RPMI7951 (cell line): ENCODE results near the gene CTNNA2. TPM values are rescaled to one million over a fixed set of nuclear protein-coding genes. Genes with fewer than 3 reads are reported as not detected.

Source experiments
- DNase-seq: peaks from one replicate; pipeline ENCODE4 v3.0.0-alpha.2; 2012; ENCODE audit warnings: low read depth
- total RNA-seq: library from RNA; depleted of rRNA; stranded (reverse); fragments of >200 nt; shearing (Covaris generic); gene quantifications from 2 replicates; pipeline ENCODE4 v1.2.3, GENCODE V29; 2014

The CTNNA2 gene
- total RNA-seq, 1 experiment from 2014 or later = not detected

DNA sequence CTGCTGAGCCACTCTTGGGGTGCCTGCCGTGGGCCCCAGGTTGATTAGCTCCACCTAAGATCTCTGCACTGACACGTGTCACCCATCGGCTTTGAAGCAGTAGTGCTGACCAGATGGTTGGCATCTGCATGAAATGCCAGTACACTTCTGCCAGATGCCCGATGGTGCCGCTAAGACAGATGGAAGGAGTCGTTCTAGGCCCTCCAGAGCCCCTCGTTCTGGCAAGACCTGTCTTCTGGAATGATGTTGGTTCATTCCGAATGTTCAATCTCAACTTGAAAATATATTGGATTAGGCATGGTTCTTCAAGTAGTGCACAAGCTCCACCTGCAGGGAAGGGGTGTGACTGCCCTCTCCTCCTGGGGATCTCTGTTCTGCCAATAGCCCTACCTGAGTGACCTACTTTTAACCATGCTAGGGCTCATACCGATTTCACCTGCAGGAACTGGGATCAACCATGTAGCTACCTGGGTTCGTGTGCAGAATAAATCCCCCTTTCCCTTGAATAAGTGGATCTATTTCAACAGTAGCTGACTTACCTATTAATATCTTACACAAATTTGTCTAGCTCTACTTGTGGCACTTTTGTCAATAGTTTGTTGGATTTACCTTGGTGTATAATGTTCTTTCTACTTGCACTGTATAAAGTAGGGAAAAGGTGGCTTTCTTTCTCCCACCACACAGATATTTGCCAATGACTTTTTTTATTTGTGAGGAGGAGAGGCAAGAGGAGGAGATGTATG, 342.6 kb downstream of the CTNNA2 start:
- DNase-seq = no peak

DNA sequence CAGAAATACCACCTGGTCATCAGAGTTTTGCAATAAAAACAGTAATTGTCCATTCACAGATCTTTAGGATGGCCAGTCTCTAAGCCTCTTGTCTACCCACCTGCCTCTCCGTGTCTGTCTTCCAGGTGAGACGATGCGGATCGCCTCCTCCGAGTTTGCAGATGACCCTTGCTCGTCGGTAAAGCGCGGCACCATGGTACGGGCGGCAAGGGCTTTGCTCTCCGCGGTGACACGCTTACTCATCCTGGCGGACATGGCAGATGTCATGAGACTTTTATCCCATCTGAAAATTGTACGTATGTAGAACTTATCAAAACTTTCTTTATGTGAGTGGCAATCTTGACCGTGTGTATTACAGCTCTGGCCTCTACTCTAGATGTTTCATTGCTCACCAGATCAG, 345.0 kb downstream of the CTNNA2 start:
- no peak for DNase-seq

DNA sequence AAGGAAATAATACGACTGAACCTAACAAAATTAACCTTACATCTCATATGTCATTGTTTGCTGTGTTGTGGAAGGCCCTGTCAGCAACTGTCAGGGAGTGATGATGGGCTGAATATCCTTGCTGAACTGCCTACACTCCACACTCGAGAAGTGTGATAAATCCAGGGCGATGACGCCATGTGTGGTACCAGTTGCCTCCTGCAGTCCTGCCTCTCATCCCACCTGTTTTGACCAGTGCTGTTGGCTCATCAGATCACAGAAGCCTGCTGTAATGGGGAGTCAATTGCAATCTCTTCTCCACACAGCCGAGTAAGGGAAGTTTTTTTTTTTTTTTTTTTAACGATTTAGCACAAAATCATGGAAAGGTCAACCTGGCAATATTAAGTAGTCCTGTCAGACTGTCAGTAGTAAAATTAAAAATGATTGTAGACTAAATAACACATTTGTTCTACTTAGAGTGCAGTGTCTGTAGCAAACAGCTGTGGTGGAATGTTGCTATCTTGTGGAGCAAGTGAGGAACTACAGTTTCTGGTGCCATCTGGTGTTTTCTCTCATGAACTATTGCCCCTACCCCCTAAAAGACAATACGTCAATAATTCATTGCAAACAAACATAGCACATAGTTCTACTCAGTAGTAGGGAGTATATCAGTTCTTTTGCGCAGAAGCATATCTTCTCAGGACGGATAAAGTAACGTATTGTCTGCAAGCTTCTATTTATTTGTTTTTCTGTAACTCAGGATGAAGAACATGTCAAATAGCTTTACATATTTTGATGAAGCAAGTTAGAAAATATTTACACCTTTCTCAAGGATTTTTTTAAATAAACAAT, 347.6 kb downstream of the CTNNA2 start:
- DNase-seq = peak; percentile 2

DNA sequence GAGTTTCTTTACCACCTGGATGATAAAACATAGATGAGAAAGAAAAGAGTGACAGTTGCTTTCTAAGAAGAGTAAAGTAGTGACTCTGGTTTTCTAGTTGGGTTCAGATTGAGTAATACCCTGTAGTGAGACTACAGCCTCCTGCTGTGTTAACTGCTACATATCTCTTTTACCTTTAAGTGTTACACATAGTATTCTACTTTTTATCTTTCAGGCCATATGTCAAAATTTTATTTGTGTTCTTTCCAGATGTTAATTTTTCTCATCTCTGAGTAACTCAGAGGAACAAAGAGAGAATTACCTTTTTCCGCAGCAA, 348.2 kb downstream of the CTNNA2 start:
- no peak for DNase-seq

DNA sequence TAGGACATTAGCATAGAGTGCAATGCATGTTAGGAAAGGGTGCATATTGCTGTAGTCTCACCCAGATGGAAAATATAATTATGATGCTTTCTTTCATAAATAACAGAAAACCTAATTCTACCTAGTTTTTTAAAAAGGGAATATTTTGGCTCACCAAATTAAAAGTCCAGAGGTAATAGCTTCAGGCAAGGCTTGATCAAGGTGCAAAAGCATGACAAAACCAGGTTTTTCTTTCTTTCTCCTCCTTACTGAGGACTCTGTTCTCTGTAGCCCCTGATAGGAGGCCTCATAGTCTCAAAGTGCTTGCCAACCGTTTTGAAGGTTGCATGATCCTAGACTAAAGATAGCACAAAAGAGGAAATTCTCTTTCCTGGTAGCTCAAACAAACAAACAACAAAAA, 349.9 kb downstream of the CTNNA2 start:
- no peak for DNase-seq

DNA sequence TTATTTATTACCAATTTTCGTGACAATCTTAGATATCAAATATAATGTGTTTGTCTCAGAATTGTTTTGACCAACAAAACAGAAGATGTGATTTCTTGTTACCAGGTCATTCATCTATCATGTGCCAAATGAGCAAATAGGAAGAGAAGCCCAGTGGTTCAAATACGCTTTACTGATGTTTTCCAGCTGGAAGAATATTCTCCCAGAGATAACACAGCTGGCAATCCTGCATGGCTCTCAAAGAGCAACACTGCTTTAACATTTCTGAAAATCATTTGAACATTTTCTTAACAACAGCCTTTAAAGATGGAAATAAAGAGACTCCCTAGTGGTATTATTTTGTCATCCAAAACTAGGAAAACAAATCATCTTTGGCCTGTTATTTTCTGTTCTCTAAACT, 359.8 kb downstream of the CTNNA2 start:
- no peak for DNase-seq

DNA sequence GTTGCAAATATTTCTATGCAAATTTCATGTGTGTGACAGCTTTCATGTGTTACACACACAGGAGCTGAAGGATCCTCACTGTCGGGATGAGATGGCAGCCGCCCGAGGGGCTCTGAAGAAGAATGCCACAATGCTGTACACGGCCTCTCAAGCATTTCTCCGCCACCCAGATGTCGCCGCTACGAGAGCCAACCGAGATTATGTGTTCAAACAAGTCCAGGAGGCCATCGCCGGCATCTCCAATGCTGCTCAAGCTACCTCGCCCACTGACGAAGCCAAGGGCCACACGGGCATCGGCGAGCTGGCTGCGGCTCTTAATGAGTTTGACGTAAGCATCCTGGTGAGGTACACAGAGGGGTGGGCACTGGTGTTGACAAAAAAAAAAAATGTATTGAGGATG, 361.2 kb downstream of the CTNNA2 start:
- no peak for DNase-seq

DNA sequence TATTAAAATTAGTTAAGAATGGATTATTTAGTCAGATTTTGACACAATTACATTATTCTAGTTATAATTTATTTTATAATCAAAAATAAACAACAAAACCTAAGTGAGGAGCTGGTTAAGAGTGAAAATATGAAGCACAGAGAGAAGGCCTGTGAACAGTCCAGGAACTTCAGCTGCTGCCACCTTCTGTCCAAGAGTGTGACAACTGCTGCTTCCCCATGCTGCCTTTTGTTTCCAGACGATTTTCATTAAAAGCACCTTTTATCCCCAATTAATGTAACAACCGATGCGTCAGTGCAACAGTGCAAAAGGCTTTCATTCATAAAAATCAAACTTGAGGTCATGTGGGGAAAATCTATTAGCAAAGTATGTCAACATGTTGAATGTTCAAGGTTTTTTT, 363.6 kb downstream of the CTNNA2 start:
- peak; percentile 1 for DNase-seq

DNA sequence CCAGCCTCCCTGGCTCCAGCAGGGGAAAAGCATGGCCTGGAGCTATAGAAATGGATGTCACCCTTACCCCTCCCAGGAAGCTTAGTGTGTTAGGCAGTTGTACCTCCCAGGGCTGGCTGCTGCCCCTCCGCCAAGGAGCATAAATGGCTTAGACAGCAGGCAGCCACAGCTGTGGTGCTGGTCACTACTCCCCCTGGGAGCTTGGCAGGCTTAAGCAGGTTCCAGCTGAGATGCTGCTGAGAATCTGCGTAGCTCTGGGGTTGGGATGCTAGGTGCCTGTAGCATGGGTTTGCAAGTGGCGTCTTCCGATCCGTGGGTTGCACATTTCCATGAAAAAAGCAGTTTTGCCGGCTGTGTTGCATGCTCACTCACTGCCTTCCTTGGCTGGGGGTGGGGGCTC, 369.7 kb downstream of the CTNNA2 start:
- no peak for DNase-seq

DNA sequence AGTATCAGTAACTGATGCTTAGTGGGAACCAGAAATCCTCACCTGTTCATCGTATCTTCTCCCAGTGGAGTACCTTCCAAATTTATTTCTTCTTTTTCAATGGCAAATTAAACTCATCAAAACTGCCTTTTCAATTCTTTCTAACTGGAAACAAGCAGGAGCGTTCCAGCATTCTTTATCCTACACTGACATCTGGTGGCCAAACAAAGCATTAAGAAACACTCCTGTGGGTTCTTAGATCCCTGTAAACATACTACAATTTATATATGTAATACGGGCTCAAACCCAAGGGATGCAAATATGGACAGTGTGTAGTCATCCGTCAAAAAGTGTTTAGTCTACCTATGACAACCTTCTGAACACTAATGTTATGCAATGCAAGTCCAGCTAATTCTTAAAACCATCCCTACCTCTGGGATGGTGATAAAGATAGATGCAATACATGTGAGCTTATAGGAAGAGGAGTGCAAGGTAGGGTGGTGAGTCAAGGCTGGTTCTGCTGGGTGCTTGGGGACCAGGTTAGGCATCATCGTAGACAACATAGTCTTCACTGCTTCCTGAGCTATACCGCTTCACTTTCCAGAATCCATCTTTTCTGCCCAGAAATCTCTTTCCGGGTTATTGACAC, 375.0 kb downstream of the CTNNA2 start:
- peak; percentile 51 for DNase-seq

DNA sequence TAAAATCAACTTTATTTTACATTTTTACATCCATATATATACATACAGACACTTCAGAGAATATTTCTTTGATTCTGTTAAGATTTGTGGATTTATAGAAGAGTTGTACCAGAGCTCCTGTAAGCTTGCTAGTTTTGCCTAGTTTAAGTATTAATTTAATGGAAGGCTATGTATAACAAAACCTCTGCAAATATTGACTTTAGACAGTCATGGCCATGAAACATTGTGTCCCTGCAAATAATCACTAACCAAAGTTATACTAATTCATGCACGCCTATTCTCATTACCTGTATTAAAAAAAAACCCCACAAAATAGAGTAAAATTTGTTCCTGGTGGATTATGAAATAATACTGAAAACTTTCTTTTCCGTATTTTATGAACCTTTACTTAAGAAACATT, 379.3 kb downstream of the CTNNA2 start:
- no peak for DNase-seq

DNA sequence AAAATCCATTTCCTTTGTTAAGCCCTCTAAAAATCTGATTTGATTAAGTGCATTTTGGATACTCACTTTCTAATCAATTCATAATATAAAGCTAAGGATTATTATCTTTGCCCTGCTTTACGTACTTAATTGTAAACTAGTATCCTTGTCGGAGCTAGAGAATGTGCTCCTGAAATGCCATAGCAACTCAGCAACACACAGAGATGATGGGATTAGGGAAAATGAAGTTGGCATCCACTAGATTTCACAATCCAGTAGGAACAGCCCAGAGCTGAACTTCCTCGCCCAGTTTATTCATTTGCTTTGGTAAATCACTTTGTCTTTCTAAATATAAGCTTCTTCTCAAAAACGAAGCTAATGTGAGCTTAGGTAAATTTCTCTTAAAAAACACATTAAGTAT, 386.3 kb downstream of the CTNNA2 start:
- DNase-seq = no peak

DNA sequence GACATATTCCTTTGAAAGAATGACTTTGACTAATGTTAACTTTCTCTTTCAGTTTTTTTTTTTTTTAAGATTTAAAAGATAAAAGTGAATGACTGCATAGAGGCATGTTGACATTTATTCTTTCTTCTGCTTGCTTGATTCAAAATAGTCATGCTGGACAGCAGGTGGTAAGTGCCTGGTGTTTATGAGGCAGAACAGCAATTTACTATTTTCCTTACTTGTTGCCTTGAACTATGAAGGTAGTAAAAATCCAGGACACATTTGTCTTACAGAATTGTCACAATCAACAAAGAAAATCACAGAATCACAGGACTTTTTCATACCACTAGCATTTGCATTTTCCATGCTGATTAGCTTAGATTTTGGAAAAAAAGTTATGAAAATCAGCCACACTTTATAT, 388.3 kb downstream of the CTNNA2 start:
- DNase-seq = no peak

DNA sequence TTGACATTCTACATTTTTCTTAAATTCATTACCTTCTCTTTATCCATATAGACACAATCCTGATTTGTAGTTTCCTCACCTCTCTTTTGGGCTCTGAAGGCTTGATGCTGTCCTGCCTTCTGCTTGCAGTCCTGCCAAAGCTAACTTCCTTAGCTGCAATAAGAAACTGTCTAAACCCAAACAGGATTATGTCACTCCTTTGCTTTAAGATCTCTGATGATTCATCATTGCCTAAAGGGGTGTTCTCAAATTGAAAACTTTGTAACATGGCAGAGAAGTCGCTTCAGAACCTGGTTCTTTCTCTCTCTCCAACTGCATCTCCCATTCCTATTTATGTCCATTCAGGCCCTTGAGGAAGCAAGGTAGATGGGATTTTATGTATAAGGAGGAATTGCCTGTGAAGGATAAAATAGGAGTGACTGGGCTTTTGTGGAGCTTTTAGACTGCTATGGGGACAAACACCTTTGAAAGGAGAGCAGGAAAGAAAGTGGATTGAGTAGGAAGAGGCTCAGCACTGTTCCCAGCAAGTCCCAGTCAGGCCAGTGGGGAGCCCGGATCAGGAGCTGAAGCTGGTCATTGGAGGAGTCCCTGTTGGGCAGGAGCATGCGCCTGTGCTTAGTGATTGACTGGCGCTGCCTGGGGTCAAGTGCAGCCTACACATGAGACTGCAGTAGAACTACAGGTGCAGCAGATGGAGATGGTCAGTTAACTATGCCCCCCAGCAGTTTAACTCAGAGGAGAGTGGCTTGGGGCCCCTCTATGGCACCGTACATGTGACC, 390.6 kb downstream of the CTNNA2 start:
- DNase-seq = no peak

DNA sequence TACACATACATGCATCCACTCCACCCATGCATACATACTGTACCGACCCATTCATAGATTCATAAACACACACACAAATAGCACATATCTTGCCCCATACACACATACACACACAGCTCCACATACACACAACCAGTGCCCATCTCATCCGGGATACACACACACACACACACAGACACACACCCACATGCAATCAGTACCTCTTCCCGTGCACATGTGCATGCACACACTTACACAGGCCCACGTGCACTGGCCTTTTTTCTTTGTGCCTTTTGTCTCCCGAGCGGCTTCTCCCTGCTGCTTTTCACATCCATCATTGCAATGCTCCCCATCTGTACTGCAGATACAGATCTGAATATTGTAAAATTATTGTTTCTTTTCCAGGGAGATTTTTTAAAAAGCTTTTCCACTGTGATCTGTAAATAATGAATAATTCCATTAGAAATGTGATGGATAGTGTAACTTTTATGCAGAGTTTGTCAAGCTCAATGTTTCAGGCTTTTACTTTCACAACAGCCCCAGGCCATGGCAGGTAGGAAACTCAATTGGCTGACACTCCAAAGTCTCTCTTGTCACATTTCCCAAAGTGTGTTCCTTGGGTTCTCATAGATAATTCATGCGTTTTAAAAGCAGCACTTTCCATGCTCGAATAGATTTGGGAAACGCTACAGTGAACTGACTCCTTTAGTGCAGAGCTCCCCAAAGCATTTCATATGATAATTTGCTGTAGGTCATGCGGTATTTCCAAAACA, 393.5 kb downstream of the CTNNA2 start:
- no peak for DNase-seq

DNA sequence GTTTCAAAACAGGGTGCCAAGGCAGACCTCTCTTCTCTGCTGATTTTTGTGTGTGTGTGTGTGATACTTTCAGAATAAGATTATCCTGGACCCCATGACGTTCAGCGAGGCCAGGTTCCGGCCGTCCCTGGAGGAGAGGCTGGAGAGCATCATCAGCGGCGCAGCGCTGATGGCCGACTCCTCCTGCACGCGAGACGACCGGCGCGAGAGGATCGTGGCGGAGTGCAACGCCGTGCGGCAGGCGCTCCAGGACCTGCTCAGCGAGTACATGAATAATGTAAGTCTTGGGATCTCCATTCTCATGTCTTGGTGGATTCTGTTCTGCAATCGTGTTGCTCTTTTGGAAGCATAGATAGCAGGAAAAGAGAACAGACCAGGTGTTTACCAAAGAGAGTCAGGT, 396.7 kb downstream of the CTNNA2 start:
- DNase-seq = no peak

DNA sequence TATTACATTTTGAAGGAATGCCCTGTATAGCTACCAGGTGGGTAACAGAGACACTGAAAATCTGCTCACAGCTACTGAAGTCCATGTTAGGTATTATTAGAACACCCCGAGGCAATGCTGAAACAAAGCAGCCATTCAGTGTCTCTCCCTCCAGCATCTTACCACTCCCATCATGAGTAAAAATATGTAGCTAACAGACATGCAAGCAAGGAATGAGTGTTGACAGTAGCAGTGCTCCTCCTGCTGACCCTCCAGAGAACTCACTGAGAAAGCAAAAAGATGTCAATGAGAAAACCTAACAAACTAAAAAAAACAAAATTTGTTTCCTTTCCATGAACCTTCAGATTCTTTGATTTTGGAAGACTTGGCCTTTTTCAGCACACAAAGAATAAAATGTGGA, 397.8 kb downstream of the CTNNA2 start:
- DNase-seq = no peak

DNA sequence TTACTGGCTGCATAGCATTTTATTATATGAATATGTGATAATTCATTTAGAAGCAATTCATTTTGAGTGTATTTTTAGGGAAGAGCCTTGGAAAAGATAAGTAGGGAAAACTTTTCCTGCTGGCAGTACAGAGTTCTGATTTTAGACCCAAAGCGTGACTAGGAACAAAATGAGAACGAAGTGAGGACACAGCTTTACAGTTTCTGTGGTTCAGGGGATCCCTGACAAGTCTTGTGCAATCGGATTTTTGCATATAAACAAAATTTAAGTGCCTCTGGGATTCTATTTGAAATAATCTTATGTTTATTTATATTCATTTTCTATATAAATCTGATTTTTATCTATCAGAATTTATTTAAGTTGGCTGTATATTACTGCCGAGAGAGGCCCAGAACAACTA, 402.6 kb downstream of the CTNNA2 start:
- no peak for DNase-seq

DNA sequence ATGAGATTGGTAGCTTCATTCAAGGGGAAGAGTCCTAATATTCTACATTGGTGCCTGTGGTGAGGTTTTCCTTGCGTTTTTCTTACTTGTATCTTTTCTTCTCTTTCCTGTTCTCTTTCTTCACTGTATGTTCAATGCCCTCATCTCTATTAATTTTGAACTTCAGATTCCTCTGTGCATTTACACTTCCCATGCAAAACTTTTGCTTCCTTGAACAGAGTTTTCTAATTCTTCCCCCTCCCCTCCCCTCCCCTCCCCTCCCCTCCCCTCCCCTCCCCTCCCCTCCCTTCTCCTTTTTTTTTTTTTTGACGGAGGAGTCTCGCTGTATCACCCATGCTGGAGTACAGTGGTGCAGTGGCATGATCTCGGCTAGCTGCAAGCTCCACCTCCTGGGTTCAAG, 403.4 kb downstream of the CTNNA2 start:
- no peak for DNase-seq

DNA sequence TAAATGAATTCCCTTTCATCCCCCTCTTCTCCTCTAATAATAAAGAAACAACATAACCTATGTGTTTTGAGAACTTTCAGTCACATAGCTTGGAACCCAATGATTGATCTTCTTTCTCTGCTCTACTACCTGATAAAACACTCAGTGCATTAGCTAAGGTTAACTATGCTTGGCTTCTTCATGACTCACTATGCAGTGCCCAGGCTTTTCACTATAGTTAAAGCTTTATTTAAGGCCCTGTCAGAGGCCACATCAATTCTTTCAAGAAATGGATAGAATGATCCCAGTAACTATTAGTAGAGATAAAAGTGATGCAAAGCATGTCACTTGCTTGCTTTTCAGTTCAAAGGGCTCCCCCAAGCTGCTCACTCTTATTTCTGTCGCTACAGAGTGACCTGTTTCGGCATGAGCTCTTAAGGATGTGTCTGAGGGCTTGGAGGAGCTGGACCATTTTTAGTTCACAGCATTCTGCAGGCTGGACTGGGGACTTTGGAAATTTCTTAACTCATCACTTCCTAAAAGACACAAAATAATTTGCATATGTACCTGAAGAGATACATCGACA, 407.7 kb downstream of the CTNNA2 start:
- no peak for DNase-seq

DNA sequence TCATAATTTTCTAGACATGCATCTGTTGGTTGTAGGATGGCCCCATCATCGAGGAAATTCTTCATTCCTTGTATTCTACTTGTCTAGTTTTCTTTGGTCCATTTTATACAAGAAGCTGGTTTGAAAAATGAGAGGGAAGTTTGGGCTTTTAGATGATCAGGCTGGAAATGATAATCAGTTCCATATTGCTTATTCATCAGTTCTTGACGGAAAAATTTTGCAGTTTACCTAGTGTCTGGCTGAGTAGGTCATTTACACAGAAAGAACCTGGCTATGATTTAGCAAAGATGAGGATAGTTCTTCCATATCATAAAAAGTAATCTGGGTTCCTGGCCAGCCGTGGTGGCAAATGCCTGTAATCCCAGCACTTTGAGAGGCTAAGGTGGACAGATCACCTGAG, 416.8 kb downstream of the CTNNA2 start:
- no peak for DNase-seq
